DMS53 treated with DMSO at 0.1 percent for 48 hours (cell line): ENCODE measurements around the gene UQCRC2.
"Not testable (repeated sequence)": the region's sequence is repeated elsewhere in the genome, so short reads cannot be mapped to it uniquely, and the experiment has no call there.

Experiments used
- DNase-seq: peaks from one replicate; lab custom pipeline; 2025; ENCODE audit not compliant: unreplicated experiment; lab: John Stamatoyannopoulos, UW

UQCRC2 gene

GRCh38 chr16:21980032-21980431 lies 26.9 kb downstream of the UQCRC2 start:
- no peak for DNase-seq

DNA sequence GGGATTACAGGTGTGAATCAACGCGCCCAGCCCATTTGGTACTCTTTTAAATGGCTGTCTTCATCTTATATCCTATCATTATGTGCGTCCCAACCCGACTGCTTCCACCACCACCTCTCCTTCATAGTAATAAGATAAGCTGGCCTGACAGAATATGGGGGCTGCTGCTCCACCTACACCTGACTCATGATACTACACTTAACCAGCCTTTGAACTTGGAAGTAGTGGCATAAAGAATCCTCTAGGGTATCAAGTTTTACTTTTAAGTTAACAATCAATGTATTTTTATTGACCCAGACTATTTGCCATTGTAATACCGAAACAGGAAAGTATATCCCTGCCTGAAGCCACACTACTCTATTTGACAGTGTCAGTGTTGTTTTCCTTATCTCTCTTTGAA lies 28.9 kb downstream of the UQCRC2 start:
- no peak for DNase-seq

GRCh38 chr16:21984062-21984461 lies 30.9 kb downstream of the UQCRC2 start:
- no peak for DNase-seq

DNA sequence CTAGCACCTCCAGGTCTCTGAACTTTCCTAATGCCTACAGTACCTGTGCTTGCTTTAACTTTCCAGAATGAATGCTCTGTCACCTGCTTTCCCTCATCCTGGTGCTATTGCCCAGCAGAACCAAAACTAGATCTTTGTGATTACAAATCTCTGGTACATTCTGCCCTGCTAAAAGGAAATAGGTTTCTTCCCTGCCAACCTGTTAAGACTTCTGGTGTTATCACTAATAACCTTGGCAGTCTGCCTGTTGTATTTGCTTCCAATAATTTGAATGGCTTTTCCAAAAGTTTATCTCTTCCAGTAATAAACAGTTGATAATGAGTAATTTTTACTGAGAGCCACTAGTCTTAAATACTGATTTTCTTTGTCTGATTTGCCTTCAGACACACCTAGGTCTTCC lies 32.4 kb downstream of the UQCRC2 start:
- DNase-seq: no peak

DNA sequence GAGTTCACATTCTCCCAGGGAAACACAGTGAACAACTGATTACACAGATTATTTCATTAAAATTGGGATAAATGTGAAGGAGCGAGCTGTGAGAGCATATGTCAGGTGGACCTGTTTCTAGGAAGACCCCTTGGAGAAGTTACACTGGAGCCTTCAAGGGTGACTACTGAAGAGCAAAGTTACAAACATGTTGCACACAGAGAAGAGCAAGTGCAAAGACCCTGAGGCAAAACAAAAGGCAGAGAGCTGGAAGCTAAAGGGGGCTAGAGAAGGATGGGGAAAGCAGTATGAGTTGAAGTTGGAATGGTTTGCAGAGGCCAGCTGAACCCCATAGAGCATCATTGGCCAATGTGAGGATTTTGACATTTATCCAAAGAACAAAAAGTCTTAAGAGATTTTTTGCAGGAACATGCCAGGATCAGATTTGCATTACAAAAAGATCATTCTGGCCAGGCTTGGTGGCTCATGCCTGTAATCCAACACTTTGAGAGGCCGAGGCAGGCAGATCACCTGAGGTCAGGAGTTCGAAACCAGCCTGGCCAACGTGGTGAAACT lies 33.6 kb downstream of the UQCRC2 start:
- DNase-seq: no peak

- no peak for DNase-seq
Observed at GRCh38 chr16:21987498-21987897, 34.3 kb downstream of the UQCRC2 start.

DNA sequence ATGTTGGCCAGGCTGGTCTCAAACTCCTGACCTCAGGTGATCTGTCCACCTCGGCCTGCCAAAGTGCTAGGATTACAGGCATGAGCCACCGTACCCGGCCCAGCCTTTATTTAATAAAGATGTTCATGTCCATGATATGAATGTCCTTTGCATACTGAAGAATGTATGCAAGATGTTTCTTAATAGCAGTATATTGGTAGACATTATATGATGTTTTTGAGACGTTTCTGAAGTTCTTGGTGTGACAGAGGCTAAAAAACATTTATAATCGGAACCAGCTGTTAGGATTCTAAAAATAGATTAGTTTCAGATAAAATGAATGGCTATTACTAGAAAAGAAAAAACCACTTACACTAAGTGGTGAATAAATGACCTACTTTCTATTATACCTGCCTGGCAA lies 36.0 kb downstream of the UQCRC2 start:
- no peak for DNase-seq

DNA sequence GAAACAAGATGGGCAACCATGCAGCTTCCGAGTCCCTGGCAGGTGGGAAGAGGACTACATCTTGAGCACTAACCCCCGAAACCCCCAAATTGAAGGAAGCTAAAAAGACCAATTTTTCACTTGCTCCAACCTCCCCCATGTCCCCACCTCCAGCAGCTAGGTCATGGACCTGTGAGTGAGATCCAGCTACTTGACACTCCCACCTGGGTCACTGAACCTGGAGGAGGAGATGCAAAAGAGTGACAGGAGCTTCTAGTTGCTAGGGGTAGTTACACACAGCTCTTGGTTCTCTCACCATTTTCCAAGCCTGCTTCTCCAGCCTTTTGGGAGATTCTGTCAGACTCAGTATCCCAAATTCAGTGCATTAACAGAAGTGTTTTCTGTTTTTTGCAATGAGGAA lies 36.6 kb downstream of the UQCRC2 start:
- DNase-seq: no peak

- no peak for DNase-seq
Observed at GRCh38 chr16:21990381-21990944, 37.3 kb downstream of the UQCRC2 start.

DNA sequence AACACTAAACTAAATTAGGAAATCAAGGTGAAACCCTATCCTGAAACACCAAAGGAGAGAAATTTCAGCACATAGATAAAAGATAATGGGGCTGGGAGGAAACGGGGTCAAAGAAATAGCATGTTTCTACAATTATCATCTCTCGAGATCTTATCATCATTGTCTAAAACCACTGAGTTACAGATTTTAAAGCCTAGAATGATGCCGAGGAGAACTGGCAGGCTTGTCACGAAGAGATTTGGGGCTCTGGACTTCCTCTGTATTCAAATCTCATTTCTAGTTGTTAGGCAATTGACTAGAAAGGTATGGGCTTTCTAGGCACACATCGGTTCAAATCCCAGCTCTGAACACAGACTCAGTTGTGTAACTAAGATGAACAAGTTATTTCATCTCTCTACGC lies 38.5 kb downstream of the UQCRC2 start:
- DNase-seq: no peak

DNA sequence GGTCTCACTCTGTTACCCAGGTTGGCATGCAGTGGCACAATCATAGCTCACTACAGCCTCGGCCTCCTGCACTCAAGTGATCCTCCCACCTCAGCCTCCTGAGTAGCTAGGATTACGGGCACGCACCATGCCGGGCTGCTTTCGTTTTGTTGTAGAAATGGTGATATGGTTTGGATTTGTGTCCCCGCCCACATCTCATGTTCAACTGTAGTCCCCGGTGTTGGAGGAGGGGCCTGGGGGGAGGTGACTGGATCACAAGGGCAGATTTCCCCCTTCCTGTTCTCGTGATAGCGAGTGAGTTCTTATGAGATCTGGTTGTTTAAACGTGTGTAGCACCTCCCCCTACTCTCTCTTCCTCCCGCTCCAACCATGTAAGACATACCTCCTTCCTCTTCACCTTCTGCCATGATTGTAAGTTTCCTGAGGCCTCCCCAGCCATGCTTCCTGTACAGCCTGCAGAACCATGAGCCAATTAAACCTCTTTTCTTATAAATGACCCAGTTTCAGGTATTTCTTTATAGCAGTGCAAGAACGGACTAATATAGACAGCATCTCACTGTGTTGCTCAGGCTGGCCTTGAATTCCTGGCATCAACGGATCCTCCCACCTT lies 41.8 kb downstream of the UQCRC2 start:
- no peak for DNase-seq

GRCh38 chr16:21996923-21997696 lies 43.9 kb downstream of the UQCRC2 start:
- DNase-seq: no peak

DNA sequence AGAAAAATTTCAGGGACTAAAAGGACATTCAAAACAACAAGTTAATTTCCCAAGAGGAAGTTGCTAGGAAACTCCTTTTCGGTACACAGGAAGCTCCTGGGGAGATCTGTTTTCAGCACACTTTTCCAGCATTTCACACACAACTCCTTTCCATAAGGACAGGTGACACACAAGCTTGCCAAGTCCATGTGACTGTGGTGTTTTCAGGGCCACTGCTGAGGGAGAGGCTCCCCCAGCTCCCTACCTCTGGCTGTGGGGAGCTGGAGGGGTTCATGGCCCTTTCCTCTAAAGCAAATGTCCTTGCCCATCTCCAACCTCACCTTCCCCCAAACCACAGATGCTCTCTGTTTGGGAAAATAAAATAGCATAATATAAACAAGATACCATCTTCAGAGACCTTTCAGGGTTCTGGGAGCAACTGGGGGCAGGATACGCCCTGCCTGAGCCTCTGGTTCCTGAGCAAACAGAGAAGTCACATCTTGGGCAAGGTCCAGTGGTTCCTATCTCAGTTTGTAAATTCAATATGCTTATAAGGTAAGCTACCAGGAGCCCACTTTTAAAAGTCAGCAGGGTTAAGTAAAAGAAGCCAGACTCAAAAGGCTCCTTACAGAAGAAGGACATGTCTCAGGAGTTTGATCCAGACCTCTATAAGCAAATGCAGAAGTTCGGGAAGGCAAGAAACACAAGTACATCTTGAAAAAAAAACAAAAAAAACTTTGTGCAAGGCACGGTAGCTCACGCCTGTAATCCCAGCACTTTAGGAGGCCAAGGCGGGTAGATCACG lies 44.7 kb downstream of the UQCRC2 start:
- no peak for DNase-seq

GRCh38 chr16:22001591-22001990 lies 48.4 kb downstream of the UQCRC2 start:
- no peak for DNase-seq

DNA sequence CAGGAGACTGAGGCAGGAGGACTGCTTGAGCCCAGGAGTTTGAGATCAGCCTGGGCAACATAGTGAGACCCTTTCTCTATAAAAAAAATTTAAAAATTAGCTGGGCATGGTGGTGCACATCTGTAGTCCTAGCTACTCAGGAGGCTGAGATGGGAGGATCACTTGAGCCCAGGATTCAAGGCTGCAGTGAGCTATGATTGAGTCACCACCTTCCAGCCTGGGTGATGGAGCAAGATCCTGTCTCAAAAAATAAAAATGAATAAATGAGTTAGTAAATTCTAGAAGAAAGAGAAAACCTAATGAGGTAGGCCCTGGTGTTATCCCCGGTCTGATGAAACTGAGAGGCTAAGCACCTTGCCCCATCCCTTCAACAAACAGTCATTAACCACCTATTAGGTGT lies 48.9 kb downstream of the UQCRC2 start:
- not testable (repeated sequence) for DNase-seq

DNA sequence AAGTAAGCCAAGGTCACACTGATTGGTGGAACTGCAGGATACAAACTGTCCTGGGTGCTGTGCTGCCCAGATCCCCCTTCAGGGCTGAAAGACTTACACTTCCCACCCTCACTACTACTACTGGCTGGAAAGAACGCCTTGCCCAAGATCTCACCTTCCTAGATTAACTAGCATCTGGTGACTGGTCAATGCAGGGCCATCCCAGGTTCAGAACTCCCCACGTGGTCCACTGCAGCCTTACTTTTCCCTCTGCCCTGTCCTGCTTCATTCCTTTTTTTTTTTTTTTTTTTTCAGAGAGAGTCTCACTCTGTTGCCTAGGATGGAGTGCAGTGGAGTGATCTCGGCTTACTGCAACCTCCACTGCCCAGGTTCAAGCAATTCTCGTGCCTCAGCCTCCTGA lies 50.0 kb downstream of the UQCRC2 start:
- DNase-seq: no peak

DNA sequence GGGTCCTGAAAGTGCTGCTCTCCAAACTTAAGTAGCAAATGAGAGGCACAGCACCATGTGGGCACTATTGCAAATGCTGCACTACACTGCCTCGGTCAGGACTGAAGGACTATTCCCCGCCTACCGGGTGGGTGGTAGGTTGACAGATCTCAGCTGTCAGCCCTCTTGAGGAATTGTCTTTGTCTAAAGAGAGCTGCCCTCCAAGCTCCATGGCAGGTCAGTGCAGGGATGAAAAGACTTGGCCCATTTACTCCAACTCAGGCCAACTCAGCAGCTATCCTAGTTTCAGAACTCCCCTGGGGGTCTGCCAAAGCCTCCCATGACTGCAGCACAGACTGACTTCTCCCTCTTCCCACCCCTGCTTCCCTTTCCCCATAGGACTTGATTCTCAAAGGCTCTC lies 51.2 kb downstream of the UQCRC2 start:
- no peak for DNase-seq

DNA sequence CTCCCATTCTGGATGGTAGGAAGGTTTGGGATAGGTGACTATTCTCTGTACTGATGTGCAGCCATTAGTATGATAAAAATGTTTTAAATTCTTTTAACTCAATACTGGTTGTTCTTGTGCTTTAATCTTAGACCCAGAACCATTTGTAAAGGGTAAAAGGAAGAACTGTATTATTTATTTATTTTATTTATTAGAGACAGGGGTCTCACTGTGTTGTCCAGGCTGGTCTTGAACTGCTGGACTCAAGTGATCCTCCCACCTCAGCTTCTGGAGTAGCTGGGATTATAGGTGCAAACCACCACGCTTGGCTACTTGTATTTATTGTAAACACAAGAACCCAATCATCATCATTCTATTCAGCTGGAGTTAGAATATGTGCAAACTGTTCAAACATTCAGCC lies 52.6 kb downstream of the UQCRC2 start:
- no peak for DNase-seq

DNA sequence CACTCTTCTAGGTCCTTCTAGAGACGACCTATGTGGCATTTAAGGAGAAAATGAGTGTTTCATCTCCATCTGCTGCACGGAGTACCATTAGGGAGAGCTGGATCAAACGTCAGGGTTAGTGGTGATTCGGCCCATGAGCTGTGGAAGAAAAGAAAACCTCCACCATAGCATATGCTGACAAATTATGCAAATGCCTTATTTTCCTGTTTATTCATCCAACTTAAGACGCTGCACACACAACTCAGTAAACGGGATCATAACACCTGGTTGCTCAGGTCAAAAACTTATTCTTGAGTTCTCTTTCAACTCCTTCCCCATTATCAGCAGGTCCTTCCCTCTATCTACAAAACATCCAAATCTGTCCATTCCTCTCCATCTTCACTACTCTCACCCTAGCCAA lies 53.5 kb downstream of the UQCRC2 start:
- DNase-seq: no peak

GRCh38 chr16:22007159-22007508 lies 54.0 kb downstream of the UQCRC2 start:
- DNase-seq: no peak

GRCh38 chr16:22007509-22008214 lies 54.5 kb downstream of the UQCRC2 start, which contains the start of gene MOSMO:
Gene MOSMO, plus strand, starts transcription at chr16:22008111. Its CDS starts 191 bp downstream, at chr16:22008302.
- DNase-seq: peak; percentile 8
